ENCODE data around the gene ATP8A1. TPM values are rescaled to one million over a fixed set of nuclear protein-coding genes. Genes with fewer than 3 reads are reported as not detected.
"Not testable (repeated sequence)": the region's sequence is repeated elsewhere in the genome, so short reads cannot be mapped to it uniquely, and the experiment has no call there.

ATP8A1 gene
- total RNA-seq, 1 donor from 2014 or later, result 54.6 TPM

DNA sequence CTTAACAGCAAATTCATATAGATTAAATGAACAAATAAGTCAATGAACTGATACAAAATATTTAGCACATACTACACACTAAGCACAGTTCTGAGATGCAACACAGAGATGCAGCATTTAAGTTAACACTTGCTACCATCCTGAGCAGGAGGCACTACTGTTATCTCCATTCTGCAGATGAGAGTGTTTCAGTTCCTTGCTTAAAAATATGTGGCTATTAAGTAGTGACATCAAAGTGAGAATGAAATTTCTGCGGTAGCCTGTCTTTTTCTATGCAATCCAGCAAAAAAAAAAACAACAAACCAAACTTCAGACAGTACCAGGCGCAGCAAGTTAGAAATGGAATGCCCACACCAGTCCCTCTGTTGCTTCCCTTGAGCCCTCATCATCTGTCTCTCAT lies 168.8 kb downstream of the ATP8A1 start:
- DNase-seq (ENCODE audit: low spot score) (no peak), ATAC-seq (no peak)
- intact Hi-C loops (cut with DNase I), result no loop called here

- intact Hi-C loops (cut with DNase I), result no loop called here
- ATAC-seq (no peak), DNase-seq (ENCODE audit: low spot score) (no peak)
Measured at GRCh38 chr4:42487230-42487629, 169.7 kb downstream of the ATP8A1 start.

GRCh38 chr4:42486156-42486555 lies 170.7 kb downstream of the ATP8A1 start:
- DNase-seq (ENCODE audit: low spot score); ATAC-seq; intact Hi-C loops (cut with DNase I): not testable (repeated sequence)

- DNase-seq (ENCODE audit: low spot score) (no peak), ATAC-seq (no peak)
- intact Hi-C loops (cut with DNase I), result no loop called here
Measured at GRCh38 chr4:42484630-42485029, 172.3 kb downstream of the ATP8A1 start.

GRCh38 chr4:42483426-42484379 lies 173.2 kb downstream of the ATP8A1 start:
- intact Hi-C loops (cut with DNase I), result no loop called here
- DNase-seq (ENCODE audit: low spot score) (no peak), ATAC-seq (peak; percentile 94)

DNA sequence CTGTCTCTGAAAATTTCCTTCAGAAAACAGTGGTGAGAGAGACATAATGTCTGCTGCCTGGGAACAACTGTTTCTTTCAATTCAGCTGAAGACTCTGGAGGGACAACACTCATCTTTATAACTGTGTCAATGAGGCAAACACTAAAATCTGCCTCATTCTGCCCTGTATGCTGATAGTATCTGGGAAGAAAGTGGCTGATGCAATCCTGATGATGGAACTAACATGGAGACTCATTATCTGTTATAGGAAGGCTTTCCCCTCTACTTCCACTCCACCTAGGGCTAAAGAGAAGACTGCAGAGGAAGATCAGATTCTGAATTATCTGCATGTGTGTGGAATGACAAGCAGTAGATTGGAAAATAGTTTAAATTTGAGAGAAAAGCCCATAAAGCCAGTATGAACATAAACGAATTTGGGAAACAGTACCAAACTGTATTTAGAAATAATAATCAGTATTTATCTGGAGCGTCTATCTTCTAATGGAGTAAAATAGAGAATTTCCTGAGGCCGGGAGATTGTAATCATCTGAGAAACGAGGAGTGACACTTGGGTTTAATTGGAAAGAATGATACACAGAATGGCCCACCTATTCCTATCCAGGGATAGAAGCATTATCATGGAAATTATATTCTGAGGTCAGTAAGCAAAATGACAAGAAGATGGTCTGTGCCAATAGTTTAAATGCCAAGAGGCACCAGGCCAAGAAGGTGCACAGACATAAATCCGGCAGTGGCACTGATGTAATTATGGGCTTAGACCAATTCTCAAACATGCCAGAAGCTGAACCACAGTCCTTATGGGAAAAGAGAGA lies 174.2 kb downstream of the ATP8A1 start:
- DNase-seq (ENCODE audit: low spot score) (no peak), ATAC-seq (peak; percentile 67)
- intact Hi-C loops (cut with DNase I), result no loop called here

DNA sequence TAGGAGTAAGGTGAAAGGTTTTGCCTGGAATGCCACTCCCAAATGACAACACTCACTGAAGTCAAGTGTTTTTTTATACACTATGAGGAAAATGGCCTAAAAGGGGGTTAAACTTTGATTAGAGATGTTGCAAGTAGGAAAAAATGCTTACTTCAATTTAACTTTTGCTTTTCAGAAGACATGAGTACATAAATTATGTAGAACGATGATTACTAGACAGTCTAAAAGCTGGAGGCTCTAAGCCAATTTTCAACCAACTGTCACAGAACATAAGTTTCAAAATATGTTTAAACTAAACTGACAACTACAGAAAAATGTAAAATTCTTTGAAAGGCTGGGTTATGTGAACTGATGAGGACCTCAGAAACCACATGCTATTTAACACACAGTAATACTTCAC lies 176.2 kb downstream of the ATP8A1 start:
- intact Hi-C loops (cut with DNase I), result no loop called here
- ATAC-seq (no peak), DNase-seq (ENCODE audit: low spot score) (no peak)

GRCh38 chr4:42480281-42480680 lies 176.6 kb downstream of the ATP8A1 start:
- intact Hi-C loops (cut with DNase I), result no loop called here
- ATAC-seq, result no peak
- no peak for DNase-seq (ENCODE audit: low spot score)

DNA sequence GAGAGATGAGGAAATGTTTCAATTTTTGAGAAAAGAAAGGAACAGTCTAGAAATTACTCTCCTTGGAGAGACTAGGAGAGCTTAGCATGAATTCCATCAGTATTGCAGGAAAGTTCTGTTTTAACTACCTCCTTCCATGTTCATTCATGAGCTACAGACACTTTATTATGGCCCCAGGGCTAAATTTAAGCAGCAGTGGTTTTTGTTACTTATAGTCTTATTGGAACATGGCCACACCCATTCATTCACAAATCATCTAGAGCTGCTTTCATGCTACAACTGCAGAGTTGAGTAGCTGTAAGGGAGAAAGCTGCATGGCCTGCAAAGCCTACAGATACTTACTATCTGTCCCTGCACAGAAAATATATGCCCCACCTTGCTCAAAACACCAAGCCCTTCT lies 178.0 kb downstream of the ATP8A1 start:
- intact Hi-C loops (cut with DNase I), result no loop called here
- ATAC-seq (no peak), DNase-seq (ENCODE audit: low spot score) (no peak)

DNA sequence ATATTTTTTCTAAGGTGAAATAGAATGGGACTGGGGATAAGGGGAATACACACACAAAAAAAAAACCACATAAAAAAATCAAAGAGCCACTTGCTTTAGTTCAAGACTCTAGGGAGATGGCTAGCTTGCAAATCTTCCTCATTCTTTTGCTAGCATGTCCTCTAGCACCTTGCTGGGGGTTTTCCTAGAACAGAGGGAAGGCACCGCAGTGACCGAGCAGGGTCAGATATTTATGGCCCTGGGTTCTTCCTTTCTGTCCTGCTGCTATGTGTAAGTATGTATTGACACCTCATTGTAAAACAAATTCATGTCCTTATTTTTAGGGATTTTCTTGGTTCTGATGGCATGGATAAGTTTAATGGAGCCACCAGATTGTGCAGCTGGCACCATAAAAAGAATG lies 178.4 kb downstream of the ATP8A1 start:
- no peak for ATAC-seq
- intact Hi-C loops (cut with DNase I), result no loop called here
- no peak for DNase-seq (ENCODE audit: low spot score)

GRCh38 chr4:42474406-42474805 lies 182.5 kb downstream of the ATP8A1 start:
- DNase-seq (ENCODE audit: low spot score) (no peak), ATAC-seq (no peak)
- intact Hi-C loops (cut with DNase I), result no loop called here

DNA sequence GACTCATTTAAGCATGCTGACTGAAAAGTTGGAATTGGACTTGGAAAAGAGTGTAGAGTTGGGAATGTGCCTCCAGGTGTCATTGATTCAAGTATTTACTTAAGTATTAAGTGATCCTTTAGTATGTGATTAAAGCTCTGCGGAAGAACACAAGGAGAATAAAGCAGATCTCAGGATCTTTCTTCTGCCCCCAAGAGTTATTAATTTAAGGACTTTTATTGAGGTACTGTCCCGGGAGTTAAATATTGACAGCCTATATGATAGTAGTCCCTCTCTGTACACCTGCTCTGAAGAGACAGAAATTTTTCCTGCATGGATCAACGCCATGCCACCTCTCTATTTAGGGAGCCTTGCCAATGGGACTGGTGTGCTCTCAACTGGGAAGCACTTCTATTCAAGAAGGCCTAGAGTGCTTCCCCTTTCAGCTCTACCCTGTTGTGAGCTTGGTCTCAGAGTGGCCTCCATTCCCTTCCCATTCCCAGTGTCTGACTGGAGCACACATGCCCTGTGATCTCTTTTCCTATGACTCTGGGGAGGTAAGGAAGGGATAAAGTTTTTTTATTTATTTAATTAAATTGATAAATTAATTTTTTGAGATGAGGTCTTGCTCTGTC lies 183.7 kb downstream of the ATP8A1 start:
- DNase-seq (ENCODE audit: low spot score) (no peak), ATAC-seq (no peak)
- intact Hi-C loops (cut with DNase I), result no loop called here

DNA sequence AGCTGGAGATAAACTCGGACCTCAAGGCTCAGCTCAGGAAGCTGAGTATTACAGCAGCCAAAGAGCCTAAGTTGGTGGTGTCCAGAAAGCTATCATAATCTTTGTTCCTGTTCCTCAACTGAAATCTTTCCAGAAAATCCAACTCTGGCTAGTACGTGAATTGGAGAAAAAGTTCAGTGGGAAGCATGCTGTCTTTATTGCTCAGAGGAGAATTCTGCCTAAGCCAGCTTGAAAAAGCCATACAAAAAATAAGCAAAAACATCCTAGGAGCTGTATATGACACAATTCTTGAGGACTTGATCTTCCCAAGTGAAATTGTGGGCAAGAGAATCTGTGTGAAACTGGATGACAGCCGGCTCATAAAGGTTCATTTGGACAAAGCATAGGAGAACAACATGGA lies 185.0 kb downstream of the ATP8A1 start:
- ATAC-seq (no peak), DNase-seq (ENCODE audit: low spot score) (no peak)
- intact Hi-C loops (cut with DNase I), result no loop called here

DNA sequence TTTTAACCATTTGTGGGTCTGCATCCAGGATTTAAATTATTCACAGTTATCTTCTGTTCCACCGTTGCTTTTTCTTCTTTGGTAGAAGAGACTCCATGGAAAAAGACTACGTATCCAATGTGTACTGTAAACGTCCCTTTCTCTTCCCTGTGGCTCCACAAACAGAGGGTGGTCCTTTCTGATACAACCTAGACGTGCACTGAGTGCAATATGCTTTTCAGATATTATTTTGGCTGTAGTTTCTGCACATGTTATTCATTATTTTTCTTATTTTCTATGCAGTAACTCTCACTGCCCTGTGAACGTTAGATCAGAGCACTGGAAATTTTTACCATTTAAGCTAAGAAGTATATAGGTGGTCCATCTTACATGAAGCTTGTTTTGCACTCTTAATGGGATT lies 186.9 kb downstream of the ATP8A1 start:
- intact Hi-C loops (cut with DNase I), result no loop called here
- DNase-seq (ENCODE audit: low spot score), result no peak
- ATAC-seq, result no peak

DNA sequence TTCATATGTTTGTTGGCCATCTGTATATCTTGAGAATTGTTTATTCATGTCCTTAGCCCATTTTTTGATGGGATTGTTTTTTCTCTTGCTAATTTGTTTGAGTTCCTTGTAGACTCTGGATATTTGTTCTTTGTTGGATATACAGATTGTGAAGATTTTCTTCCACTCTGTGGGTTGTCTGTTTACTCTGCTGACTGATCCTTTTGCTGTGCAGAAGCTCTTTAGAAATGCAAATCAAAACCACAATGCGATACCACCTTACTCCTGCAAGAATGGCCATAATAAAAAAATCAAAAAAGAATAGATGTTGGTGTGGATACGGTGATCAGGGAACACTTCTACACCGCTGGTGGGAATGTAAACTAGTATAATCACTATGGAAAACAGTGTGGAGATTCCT lies 189.1 kb downstream of the ATP8A1 start:
- not testable (repeated sequence) for ATAC-seq; DNase-seq (ENCODE audit: low spot score)
- intact Hi-C loops (cut with DNase I), result loop anchor here (1.0 kb wide), 1 partner anchor 14 kb away; no protein-coding TSS in a partner anchor

DNA sequence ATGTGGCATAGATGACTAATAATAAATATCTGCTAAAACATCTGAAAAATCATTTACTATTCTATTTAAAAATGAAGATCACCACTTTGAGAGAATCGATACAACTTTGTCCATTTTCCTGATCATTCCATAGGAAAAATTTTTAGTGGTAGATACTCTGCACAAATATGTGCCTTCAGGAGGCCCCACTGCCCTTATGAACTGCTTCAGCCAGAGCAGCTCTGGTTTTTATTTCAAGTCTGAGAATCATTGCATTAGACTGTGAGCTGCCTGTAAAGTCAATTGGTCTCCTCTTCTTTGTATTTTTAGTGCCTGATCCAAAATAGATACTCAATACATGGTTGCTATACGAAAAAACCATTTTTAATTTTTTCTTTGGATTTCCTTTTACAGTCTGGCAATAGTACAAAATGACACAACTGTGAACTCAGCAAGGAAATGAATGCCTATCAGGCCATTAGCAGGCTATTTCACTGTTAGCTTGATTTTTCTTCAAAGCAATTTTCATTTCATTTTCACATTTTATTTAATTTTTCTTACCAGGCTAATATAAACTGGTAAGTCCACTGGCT lies 190.5 kb downstream of the ATP8A1 start:
- intact Hi-C loops (cut with DNase I), result no loop called here
- no peak for ATAC-seq
- no peak for DNase-seq (ENCODE audit: low spot score)

GRCh38 chr4:42464550-42465094 lies 192.3 kb downstream of the ATP8A1 start:
- no peak for ATAC-seq
- intact Hi-C loops (cut with DNase I), result no loop called here
- no peak for DNase-seq (ENCODE audit: low spot score)

DNA sequence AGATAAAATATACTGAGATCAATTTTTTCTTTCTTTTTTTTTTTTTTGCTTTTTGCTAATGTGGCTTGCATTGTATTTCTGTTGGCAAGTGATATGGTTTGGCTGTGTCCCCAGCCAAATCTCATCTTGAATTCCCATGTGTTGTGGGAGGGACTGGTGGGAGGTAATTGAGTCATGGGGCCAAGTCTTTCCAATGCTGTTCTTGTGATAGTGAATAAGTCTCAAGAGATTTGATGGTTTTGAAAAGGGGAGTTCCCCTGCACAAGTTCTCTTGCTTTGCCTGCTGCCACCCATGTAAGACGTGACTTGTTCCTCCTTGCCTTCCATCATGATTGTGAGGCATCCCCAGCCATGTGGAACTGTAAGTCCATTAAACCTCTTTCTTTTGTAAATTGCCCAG lies 195.7 kb downstream of the ATP8A1 start:
- ATAC-seq; DNase-seq (ENCODE audit: low spot score); intact Hi-C loops (cut with DNase I): not testable (repeated sequence)

DNA sequence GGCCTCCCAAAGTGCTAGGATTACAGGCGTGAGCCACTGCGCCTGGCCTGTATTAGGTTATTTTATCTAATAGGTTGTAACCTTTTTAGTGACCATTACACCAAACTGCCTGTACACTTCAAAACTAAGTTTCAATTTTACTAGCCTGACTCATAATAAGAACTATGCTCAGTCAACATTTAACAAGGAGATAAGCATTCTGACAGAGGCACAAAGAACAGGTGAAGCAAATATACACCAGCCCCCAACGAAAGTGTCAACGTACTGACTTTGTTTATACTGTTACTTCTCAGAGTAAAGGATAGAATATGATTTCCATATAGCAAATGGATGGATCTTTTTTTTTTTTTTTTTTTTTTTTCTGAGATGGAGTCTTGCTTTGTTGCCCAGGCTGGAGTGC lies 196.9 kb downstream of the ATP8A1 start:
- no peak for DNase-seq (ENCODE audit: low spot score)
- no peak for ATAC-seq
- intact Hi-C loops (cut with DNase I), result no loop called here
